HepG2 (cell line): Measurements from ENCODE around the gene DTNB. TPM values are rescaled to one million over a fixed set of nuclear protein-coding genes. Genes with fewer than 3 reads are reported as not detected.
A peak's percentile ranks its signal among the peaks of the same experiment; 100 is the strongest.

Source experiments
- ATAC-seq: fragments of 200-7000 bp; cut with Tn5 transposase; 3 replicates; pipeline ENCODE4 v1.9.1; 2020; ENCODE audit warnings: mild to moderate bottlenecking, moderate library complexity
- BruUV-seq: library from RNA; stranded (reverse); fragments of 400-500 nt; replicated peaks from 2 replicates; lab custom pipeline; 2021; lab: Mats Ljungman, UMichigan
- CTCF ChIA-PET: fragments of 300-600 bp; formaldehyde crosslinking; extraction: SDS; loops from one replicate; lab custom pipeline; 2021; ENCODE audit warnings: low total read pairs, inconsistent platforms, low intra/inter-chr PET ratio; lab: Yijun Ruan, JAX
- POLR2A ChIA-PET: fragments of 350-600 bp; sonication (Branson Sonifier 250); formaldehyde crosslinking; loops from one replicate; lab custom pipeline; 2020; ENCODE audit warnings: antibody characterized with exemption, inconsistent platforms; lab: Yijun Ruan, JAX
- DNase-seq: peaks from one replicate; pipeline ENCODE4 v3.0.0-alpha.2; 2015; ENCODE audit warnings: low spot score
- FAIRE-seq: peaks from 3 replicates; lab custom pipeline; 2011; peaks lifted over from hg19 to GRCh38; lab: Jason Lieb, UNC
- H2AFZ ChIP-seq: one replicate; pipeline ENCODE4 v1.6.1; 2011; ENCODE audit warnings: low read length, inconsistent platforms
- H3K27ac ChIP-seq: fragments of 300-600 bp; 3 replicates; pipeline ENCODE4 v1.8.0; 2011; ENCODE audit warnings: mixed run types, mild to moderate bottlenecking, mixed read lengths, low read length, inconsistent platforms; ENCODE audit not compliant: insufficient read depth; ENCODE audit errors: extremely low read length
- H3K27me3 ChIP-seq, 2 experiments: fragments of 200-600 bp in 1 of 2; 2 replicates in 1 of 2; 3 replicates in 1 of 2; pipeline versions ENCODE4 v1.6.0 to v1.8.0; 2011; ENCODE audit warnings: low read length in 2 of 2, mild to moderate bottlenecking in 2 of 2, moderate library complexity in 2 of 2, inconsistent platforms in 1 of 2; ENCODE audit not compliant: insufficient read depth in 2 of 2, control insufficient read depth in 1 of 2
- H3K36me3 ChIP-seq, 2 experiments: fragments of 200-600 bp in 1 of 2; replicated peaks in 1 of 2; 2 replicates in 1 of 2; 3 replicates in 1 of 2; pipeline versions ENCODE4 v1.5.1 to v1.8.0; 2011; ENCODE audit warnings: low read length in 2 of 2, inconsistent platforms in 1 of 2; ENCODE audit not compliant: insufficient read depth in 2 of 2, control insufficient read depth in 1 of 2
- H3K4me1 ChIP-seq: 2 replicates; pipeline ENCODE4 v1.5.1; 2012; ENCODE audit warnings: low read length, inconsistent platforms; ENCODE audit not compliant: insufficient read depth
- H3K4me2 ChIP-seq: 2 replicates; pipeline ENCODE4 v1.6.0; 2011; ENCODE audit warnings: low read depth, low read length, inconsistent platforms
- H3K4me3 ChIP-seq, 3 experiments: fragments of 200-600 bp in 1 of 3; sonication (generic), shearing (Covaris generic) in 1 of 3; replicated peaks in 1 of 3; 2 replicates each; pipeline ENCODE4 v1.5.1; 2011 to 2016; ENCODE audit warnings: low read length in 3 of 3, inconsistent platforms in 2 of 3, low read depth in 2 of 3, mild to moderate bottlenecking in 2 of 3, control low read depth in 1 of 3, mixed read lengths in 1 of 3; ENCODE audit not compliant: insufficient read depth in 1 of 3
- H3K79me2 ChIP-seq: one replicate; pipeline ENCODE4 v1.6.1; 2011; ENCODE audit warnings: low read length, inconsistent platforms; ENCODE audit not compliant: insufficient read depth
- H3K9ac ChIP-seq: 2 replicates; pipeline ENCODE4 v1.6.0; 2011; ENCODE audit warnings: mild to moderate bottlenecking, low read depth, low read length, inconsistent platforms; ENCODE audit not compliant: insufficient read depth
- H3K9me3 ChIP-seq: 2 replicates; pipeline ENCODE4 v1.5.1; 2012; ENCODE audit warnings: mild to moderate bottlenecking, low read length
- H4K20me1 ChIP-seq: 2 replicates; pipeline ENCODE4 v1.6.0; 2011; ENCODE audit warnings: inconsistent platforms, mild to moderate bottlenecking, low read length, moderate library complexity; ENCODE audit not compliant: insufficient read depth
- BRF2 ChIP-seq: sonication (generic); formaldehyde crosslinking; IDR thresholded peaks from 2 replicates; pipeline ENCODE4 v1.8.1; 2022; ENCODE audit warnings: mild to moderate bottlenecking, missing genetic modification reagents
- KAT7 ChIP-seq: IDR thresholded peaks from 2 replicates; pipeline ENCODE4 v1.6.1; 2018; ENCODE audit warnings: borderline replicate concordance, missing compliant biosample characterization
- MZF1 ChIP-seq: sonication (generic); formaldehyde crosslinking; IDR thresholded peaks from 2 replicates; pipeline ENCODE4 v1.8.1; 2023; ENCODE audit warnings: mild to moderate bottlenecking, missing genetic modification reagents, borderline replicate concordance
- NPAS2 ChIP-seq: sonication (generic); formaldehyde crosslinking; IDR thresholded peaks from 2 replicates; pipeline ENCODE4 v1.8.0; 2022; ENCODE audit warnings: mild to moderate bottlenecking, missing genetic modification reagents, borderline replicate concordance
- REST ChIP-seq, 2 experiments: IDR thresholded peaks; 2 replicates each; pipeline ENCODE4 v1.6.1; 2011 to 2012; ENCODE audit warnings: low read length in 2 of 2, borderline replicate concordance in 1 of 2, low read depth in 1 of 2, mild to moderate bottlenecking in 1 of 2, moderate library complexity in 1 of 2
- RFX3 ChIP-seq: IDR thresholded peaks from 2 replicates; pipeline ENCODE4 v1.6.1; 2016; ENCODE audit warnings: missing biosample characterization, missing genetic modification reagents
- THAP8 ChIP-seq: sonication (generic); formaldehyde crosslinking; IDR thresholded peaks from 2 replicates; pipeline ENCODE4 v1.5.1; 2020; ENCODE audit warnings: missing genetic modification reagents, mild to moderate bottlenecking, borderline replicate concordance
- ZNF30 ChIP-seq: sonication (generic); formaldehyde crosslinking; IDR thresholded peaks from 2 replicates; pipeline ENCODE4 v1.5.0; 2020; ENCODE audit warnings: mild to moderate bottlenecking, missing genetic modification reagents
- ZNF34 ChIP-seq: sonication (generic); formaldehyde crosslinking; IDR thresholded peaks from 2 replicates; pipeline ENCODE4 v1.4.0; 2020; ENCODE audit warnings: mild to moderate bottlenecking, missing genetic modification reagents, borderline replicate concordance
- in situ Hi-C: cut with HindIII; loops from 2 replicates; pipeline ENCODE4 v1.10.0; 2017; ENCODE audit warnings: low pct_unique_long_range_greater_than_20kb; ENCODE audit not compliant: extremely low pct_ligation_motif_present
- intact Hi-C: fragments of 100-400 bp; cut with micrococcal nuclease; formaldehyde crosslinking; loops from one replicate; pipeline ENCODE4 v1.10.0; 2022; ENCODE audit not compliant: unreplicated experiment
- polyA plus RNA-seq, 8 experiments: library from polyadenylated mRNA; depleted of rRNA in 3 of 8; stranded (reverse) in 7 of 8; unstranded in 1 of 8; fragments of >200 nt; fragmentation: Illumina TruSeq in 4 of 8; extraction: Trizol in 4 of 8; gene quantifications; 2 replicates each; pipeline versions ENCODE4 v1.2.1 to v1.2.3, GENCODE V29; 2011 to 2016; ENCODE audit warnings: low read depth in 4 of 8, missing spikeins in 1 of 8, mixed read lengths in 1 of 8; ENCODE audit not compliant: insufficient read depth in 1 of 8
- total RNA-seq, 5 experiments: library from RNA; depleted of rRNA; stranded (reverse); fragments of >200 nt; fragmentation: Illumina TruSeq; extraction: Trizol; gene quantifications; 2 replicates each; pipeline ENCODE4 v1.2.3, GENCODE V29; 2016; ENCODE audit warnings: low read depth in 1 of 5

Gene DTNB
- total and polyA plus RNA-seq, 2 of the 13 experiments (the other 11 are each of a cell fraction or from before 2014, with no cell fraction given) = 14.4 to 23.9 TPM

GRCh38 chr2:25615920-25616319 lies 57.5 kb downstream of the DTNB start:
- DNase-seq (no peak), ATAC-seq (no peak), FAIRE-seq (no peak)
- Histone ChIP-seq H3K36me3 (no peaks in the 10 kb centered on the region), H2AFZ (no peak overlapping the region), H3K4me2 (no peak overlapping the region), H3K79me2 (no peaks in the 10 kb centered on the region), H4K20me1 (no peaks in the 10 kb centered on the region), H3K27ac (peak overlapping the region; percentile 7), H3K4me1 (peaks cover 30% of the 10 kb centered on the region), H3K27me3 (no peaks in the 10 kb centered on the region), H3K4me3 (no peak overlapping the region), H3K9ac (no peak overlapping the region), H3K9me3 (no peaks in the 10 kb centered on the region)
- no TSS peak for BruUV-seq
- CTCF ChIA-PET = no interaction called here
- no peak for TF ChIP-seq REST (IDR thresholded peaks at IDR 0.05; ENCODE audit: borderline replicate concordance in 1 of 2, low read depth in 1 of 2, low read length in 2 of 2)
- TF ChIP-seq NPAS2 = no peak
- no peak for TF ChIP-seq THAP8 (CRISPR knock-in tag)
- TF ChIP-seq ZNF30 (CRISPR knock-in tag) = no peak
- no peak for TF ChIP-seq ZNF34 (CRISPR knock-in tag)
- TF ChIP-seq BRF2 = no peak
- TF ChIP-seq KAT7 = no peak
- no peak for TF ChIP-seq MZF1 (CRISPR knock-in tag)
- no peak for TF ChIP-seq RFX3 (CRISPR knock-in tag)
- POLR2A ChIA-PET = no interaction called here
- intact Hi-C loops (no loop called here), in situ Hi-C loops (no loop called here)
